ENCODE data around the gene INF2. TPM values are rescaled to one million over a fixed set of nuclear protein-coding genes. Genes with fewer than 3 reads are reported as not detected.

The INF2 gene
- total and polyA plus RNA-seq, 9 of the 15 experiments (the other 6 are each of a cell fraction or from before 2014, with no cell fraction given) = 0.56 to 31.3 (median 7.8) TPM

DNA sequence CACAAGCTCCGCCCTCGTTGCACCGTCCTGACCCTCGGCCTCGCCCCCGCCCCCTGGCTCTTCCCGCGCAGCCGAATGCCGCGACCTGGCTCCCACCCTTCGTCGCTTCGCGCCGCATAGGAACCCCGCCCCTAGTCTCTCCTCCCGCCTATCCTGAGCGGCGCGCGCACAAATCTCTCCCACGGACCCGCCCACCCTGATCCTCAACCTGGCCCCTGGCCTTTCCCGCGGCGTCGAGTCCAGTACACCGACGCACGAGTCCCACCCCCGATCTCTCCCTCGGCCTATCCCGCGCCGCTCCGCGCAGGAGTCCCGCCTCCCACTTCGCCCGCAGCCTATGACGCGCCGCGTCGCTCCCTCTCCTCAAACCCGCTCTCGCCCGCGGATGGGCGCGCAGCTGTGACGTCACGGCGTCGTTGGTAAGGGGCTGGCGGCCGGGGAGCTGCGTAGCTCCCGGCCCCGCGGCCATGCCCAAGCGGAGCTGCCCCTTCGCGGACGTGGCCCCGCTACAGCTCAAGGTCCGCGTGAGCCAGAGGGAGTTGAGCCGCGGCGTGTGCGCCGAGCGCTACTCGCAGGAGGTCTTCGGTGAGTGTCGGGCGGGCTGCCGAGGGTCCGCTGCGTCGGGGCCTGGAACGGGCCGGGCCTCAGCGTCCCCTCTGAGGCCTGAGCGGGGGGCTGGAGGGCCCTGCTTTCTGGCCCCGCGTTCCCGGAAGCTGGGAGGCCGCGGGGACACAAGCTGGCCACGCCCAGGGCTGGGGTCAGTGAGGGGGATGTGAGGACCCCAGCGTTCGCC is 63.5 kb downstream of the INF2 start, which contains the start of gene SIVA1 (continued):
- peak in 1 of 2 experiments; percentile 80; a peak in 1 of 4 replicates for TF ChIP-seq CSDE1 (IDR thresholded peaks at IDR 0.05)
- TF ChIP-seq FOSL1 (tag; conservative IDR thresholded peaks at IDR 0.05) = no peak
- TF ChIP-seq, protein P1, sequence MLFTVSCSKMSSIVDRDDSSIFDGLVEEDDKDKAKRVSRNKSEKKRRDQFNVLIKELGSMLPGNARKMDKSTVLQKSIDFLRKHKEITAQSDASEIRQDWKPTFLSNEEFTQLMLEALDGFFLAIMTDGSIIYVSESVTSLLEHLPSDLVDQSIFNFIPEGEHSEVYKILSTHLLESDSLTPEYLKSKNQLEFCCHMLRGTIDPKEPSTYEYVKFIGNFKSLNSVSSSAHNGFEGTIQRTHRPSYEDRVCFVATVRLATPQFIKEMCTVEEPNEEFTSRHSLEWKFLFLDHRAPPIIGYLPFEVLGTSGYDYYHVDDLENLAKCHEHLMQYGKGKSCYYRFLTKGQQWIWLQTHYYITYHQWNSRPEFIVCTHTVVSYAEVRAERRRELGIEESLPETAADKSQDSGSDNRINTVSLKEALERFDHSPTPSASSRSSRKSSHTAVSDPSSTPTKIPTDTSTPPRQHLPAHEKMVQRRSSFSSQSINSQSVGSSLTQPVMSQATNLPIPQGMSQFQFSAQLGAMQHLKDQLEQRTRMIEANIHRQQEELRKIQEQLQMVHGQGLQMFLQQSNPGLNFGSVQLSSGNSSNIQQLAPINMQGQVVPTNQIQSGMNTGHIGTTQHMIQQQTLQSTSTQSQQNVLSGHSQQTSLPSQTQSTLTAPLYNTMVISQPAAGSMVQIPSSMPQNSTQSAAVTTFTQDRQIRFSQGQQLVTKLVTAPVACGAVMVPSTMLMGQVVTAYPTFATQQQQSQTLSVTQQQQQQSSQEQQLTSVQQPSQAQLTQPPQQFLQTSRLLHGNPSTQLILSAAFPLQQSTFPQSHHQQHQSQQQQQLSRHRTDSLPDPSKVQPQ (CRISPR knock-in tag; IDR thresholded peaks at IDR 0.05; ENCODE audit: borderline replicate concordance) = no peak
- no peak for TF ChIP-seq ZNF561 (CRISPR knock-in tag; conservative IDR thresholded peaks at IDR 0.05)
- TF ChIP-seq CBFA2T3 (IDR thresholded peaks at IDR 0.05) = no peak
- no peak for TF ChIP-seq ZNF174 (CRISPR knock-in tag; IDR thresholded peaks at IDR 0.05)
- no peak for TF ChIP-seq FOXA3 (CRISPR knock-in tag; conservative IDR thresholded peaks at IDR 0.05 in 1 of 2, IDR thresholded peaks at IDR 0.05 in 1 of 2)
- TF ChIP-seq FOXJ2 (tag; IDR thresholded peaks at IDR 0.05) = no peak
- TF ChIP-seq, protein P2, sequence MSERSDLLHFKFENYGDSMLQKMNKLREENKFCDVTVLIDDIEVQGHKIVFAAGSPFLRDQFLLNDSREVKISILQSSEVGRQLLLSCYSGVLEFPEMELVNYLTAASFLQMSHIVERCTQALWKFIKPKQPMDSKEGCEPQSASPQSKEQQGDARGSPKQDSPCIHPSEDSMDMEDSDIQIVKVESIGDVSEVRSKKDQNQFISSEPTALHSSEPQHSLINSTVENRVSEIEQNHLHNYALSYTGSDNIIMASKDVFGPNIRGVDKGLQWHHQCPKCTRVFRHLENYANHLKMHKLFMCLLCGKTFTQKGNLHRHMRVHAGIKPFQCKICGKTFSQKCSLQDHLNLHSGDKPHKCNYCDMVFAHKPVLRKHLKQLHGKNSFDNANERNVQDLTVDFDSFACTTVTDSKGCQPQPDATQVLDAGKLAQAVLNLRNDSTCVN (CRISPR knock-in tag; IDR thresholded peaks at IDR 0.05) = no peak
- TF ChIP-seq, protein P3, sequence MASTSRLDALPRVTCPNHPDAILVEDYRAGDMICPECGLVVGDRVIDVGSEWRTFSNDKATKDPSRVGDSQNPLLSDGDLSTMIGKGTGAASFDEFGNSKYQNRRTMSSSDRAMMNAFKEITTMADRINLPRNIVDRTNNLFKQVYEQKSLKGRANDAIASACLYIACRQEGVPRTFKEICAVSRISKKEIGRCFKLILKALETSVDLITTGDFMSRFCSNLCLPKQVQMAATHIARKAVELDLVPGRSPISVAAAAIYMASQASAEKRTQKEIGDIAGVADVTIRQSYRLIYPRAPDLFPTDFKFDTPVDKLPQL (IDR thresholded peaks at IDR 0.05; ENCODE audit: extremely low read depth, insufficient read length) = no peak
- TF ChIP-seq, protein P4, sequence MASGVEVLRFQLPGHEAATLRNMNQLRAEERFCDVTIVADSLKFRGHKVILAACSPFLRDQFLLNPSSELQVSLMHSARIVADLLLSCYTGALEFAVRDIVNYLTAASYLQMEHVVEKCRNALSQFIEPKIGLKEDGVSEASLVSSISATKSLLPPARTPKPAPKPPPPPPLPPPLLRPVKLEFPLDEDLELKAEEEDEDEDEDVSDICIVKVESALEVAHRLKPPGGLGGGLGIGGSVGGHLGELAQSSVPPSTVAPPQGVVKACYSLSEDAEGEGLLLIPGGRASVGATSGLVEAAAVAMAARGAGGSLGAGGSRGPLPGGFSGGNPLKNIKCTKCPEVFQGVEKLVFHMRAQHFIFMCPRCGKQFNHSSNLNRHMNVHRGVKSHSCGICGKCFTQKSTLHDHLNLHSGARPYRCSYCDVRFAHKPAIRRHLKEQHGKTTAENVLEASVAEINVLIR (CRISPR knock-in tag; IDR thresholded peaks at IDR 0.05) = peak; percentile 96
- no peak for TF ChIP-seq EHMT2 (IDR thresholded peaks at IDR 0.05)
- no peak for TF ChIP-seq ELF1 (tag; IDR thresholded peaks at IDR 0.05)
- TF ChIP-seq SMARCA4 (IDR thresholded peaks at IDR 0.05) = no peak
- peak; percentile 98 for TF ChIP-seq NBN (IDR thresholded peaks at IDR 0.05; ENCODE audit: low read depth)
- TF ChIP-seq SPI1 (IDR thresholded peaks at IDR 0.05; ENCODE audit: borderline replicate concordance, low read depth, low read length) = no peak
- TF ChIP-seq KDM1A (IDR thresholded peaks at IDR 0.05) = no peak
- TF ChIP-seq, protein P5, sequence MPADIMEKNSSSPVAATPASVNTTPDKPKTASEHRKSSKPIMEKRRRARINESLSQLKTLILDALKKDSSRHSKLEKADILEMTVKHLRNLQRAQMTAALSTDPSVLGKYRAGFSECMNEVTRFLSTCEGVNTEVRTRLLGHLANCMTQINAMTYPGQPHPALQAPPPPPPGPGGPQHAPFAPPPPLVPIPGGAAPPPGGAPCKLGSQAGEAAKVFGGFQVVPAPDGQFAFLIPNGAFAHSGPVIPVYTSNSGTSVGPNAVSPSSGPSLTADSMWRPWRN (IDR thresholded peaks at IDR 0.05; ENCODE audit: low read depth) = no peak
- no peak for TF ChIP-seq ZNF175 (CRISPR knock-in tag; IDR thresholded peaks at IDR 0.05; ENCODE audit: low read depth)
- TF ChIP-seq NR2F6 (CRISPR knock-in tag; IDR thresholded peaks at IDR 0.05) = no peak
- TF ChIP-seq, protein P6, sequence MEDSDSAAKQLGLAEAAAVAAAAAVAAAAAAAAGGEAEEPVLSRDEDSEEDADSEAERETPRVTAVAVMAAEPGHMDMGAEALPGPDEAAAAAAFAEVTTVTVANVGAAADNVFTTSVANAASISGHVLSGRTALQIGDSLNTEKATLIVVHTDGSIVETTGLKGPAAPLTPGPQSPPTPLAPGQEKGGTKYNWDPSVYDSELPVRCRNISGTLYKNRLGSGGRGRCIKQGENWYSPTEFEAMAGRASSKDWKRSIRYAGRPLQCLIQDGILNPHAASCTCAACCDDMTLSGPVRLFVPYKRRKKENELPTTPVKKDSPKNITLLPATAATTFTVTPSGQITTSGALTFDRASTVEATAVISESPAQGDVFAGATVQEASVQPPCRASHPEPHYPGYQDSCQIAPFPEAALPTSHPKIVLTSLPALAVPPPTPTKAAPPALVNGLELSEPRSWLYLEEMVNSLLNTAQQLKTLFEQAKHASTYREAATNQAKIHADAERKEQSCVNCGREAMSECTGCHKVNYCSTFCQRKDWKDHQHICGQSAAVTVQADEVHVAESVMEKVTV (CRISPR knock-in tag; IDR thresholded peaks at IDR 0.05) = no peak

Measured in K562 (cell line).